Body of pancreas (tissue), 4 donors: Measurements from ENCODE around the gene ERICH4. TPM values are rescaled to one million over a fixed set of nuclear protein-coding genes. Genes with fewer than 3 reads are reported as not detected.
A peak's percentile ranks its signal among the peaks of the same experiment; 100 is the strongest.

Source experiments
- ATAC-seq: fragments of 150-250 bp; one replicate; pipeline ENCODE4 v1.9.1; 2016
- DNase-seq, 4 donors: peaks; one replicate each; pipeline ENCODE4 v3.0.0-alpha.2; 2019
- H3K27ac ChIP-seq, 4 donors: fragments of 200-600 bp; sonication (generic); 1 replicate in 3 of 4; 2 replicates in 1 of 4; pipeline versions ENCODE4 v1.5.1 to v1.6.1; 2016 to 2019; ENCODE audit warnings: mild to moderate bottlenecking in 1 of 4, mixed read lengths in 1 of 4, moderate library complexity in 1 of 4
- H3K27me3 ChIP-seq, 2 donors: fragments of 200-600 bp; sonication (generic); one replicate each; pipeline ENCODE4 v1.6.0; 2016; ENCODE audit warnings: mild to moderate bottlenecking in 1 of 2
- H3K36me3 ChIP-seq, 2 donors: fragments of 200-600 bp; sonication (generic); replicated peaks in 1 of 2; 2 replicates each; pipeline ENCODE4 v1.5.1; 2016; ENCODE audit warnings: low read depth in 2 of 2; ENCODE audit not compliant: insufficient read depth in 1 of 2
- H3K4me1 ChIP-seq: fragments of 200-600 bp; sonication (generic); one replicate; pipeline ENCODE4 v1.6.0; 2016
- H3K4me3 ChIP-seq, 2 donors: fragments of 200-600 bp; sonication (generic); 1 replicate in 1 of 2; 2 replicates in 1 of 2; pipeline ENCODE4 v1.5.1; 2016 to 2019
- H3K9me3 ChIP-seq, 3 donors: fragments of 200-600 bp; sonication (generic); 1 replicate in 2 of 3; 2 replicates in 1 of 3; pipeline ENCODE4 v1.5.1; 2016
- POLR2A ChIP-seq, 3 donors: fragments of 450-650 bp; IDR thresholded peaks; one replicate each; pipeline ENCODE4 v1.6.1; 2016; ENCODE audit warnings: antibody characterized with exemption in 3 of 3, mild to moderate bottlenecking in 2 of 3
- WGBS, 2 donors: methylation state at CpG; one replicate each; pipeline ENCODE4 v1.1.5; 2017; 5-methylcytosine and 5-hydroxymethylcytosine counted together
- intact Hi-C: fragments of 100-400 bp; cut with DNase I; formaldehyde crosslinking; loops from one replicate; pipeline ENCODE4 v1.15.1; 2023
- total RNA-seq, 2 donors: library from RNA; depleted of rRNA; stranded (reverse); fragments of >200 nt; gene quantifications; one replicate each; pipeline ENCODE4 v1.1.0, GENCODE V29; 2016
- TF ChIP-seq, protein P1 (sequence below), 7 experiments: fragments of 450-650 bp in 4 of 7; fragments of 200-600 bp in 3 of 7; sonication (generic) in 3 of 7; IDR thresholded peaks; one replicate each; pipeline ENCODE4 v1.5.1; 2016 to 2019; ENCODE audit warnings: antibody characterized with exemption in 7 of 7

The ERICH4 gene
- total RNA-seq, 2 donors from 2014 or later: not detected

DNA sequence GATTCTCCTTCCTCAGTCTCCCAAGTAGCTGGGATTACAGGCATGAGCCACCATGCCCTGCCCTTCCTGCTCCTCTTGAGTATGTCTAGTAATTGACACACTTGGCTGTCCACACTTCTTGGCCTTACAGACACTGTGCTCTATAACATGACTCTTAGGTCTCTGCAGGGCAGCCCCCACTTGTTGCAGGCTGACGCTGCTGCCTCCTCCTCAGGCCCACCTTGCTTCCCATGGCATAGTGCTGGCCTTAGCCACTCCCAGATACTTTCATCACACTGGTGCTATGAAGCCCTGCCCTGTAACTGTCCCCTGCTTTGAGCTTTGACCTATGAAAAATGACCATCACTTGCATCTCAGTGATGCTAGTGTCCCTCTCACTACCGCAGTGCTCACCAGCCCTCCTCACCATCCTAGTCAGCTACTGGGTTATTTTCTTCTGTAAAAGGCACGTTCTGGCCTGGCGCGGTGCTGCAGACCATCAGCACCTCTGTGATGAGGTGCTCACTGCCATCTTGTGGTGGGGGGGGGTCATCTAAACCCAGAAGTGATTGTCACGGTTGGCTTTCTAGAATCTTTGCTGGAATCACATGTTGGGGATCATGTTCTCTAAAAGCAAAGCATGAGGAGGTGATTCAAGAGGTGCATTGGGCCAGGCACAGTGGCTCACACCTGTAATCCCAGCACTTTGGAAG, 9.8 kb downstream of the ERICH4 start:
- WGBS, 2 donors: 46% methylated on average over 5 to 6 of the region's 6 CpGs
- H3K9me3 ChIP-seq: no peaks in the 10 kb centered on the region
- no peak overlapping the region for H3K27ac ChIP-seq
- peaks cover 19% of the 10 kb centered on the region for H3K4me1 ChIP-seq
- peaks cover 0 to 3% of the 10 kb centered on the region in 2 donors for H3K27me3 ChIP-seq
- ATAC-seq: no peak
- no peaks in the 10 kb centered on the region for H3K36me3 ChIP-seq
- TF ChIP-seq POLR2A (IDR thresholded peaks at IDR 0.05): no peak
- TF ChIP-seq, protein P1, sequence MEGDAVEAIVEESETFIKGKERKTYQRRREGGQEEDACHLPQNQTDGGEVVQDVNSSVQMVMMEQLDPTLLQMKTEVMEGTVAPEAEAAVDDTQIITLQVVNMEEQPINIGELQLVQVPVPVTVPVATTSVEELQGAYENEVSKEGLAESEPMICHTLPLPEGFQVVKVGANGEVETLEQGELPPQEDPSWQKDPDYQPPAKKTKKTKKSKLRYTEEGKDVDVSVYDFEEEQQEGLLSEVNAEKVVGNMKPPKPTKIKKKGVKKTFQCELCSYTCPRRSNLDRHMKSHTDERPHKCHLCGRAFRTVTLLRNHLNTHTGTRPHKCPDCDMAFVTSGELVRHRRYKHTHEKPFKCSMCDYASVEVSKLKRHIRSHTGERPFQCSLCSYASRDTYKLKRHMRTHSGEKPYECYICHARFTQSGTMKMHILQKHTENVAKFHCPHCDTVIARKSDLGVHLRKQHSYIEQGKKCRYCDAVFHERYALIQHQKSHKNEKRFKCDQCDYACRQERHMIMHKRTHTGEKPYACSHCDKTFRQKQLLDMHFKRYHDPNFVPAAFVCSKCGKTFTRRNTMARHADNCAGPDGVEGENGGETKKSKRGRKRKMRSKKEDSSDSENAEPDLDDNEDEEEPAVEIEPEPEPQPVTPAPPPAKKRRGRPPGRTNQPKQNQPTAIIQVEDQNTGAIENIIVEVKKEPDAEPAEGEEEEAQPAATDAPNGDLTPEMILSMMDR (IDR thresholded peaks at IDR 0.05): no peak
- DNase-seq: no peak
- no peak overlapping the region for H3K4me3 ChIP-seq
- intact Hi-C loops: loop anchor here (5.0 kb wide), 1 partner anchor 120 kb away; no protein-coding TSS in a partner anchor

DNA sequence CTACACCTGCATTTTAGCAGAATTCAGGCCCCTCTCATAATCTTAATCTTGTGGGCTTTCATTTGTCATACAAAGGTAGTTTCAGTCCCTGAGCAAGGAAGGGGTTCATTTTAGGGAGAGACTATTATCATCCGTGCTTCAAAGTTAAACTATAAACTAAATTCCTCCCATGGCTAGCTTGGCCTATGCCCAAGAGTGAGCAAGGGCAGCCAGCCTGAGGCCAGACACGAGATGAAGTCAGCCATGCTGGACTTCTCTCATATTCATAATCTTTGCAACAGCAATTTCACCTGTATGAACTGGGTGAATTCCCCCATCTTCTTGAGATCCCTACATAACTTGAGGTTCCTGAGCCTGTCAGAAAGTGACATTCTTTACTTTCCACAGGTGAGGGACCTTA, 13.0 kb downstream of the ERICH4 start:
- intact Hi-C loops: no loop called here
- H3K4me1 ChIP-seq: peaks cover 12% of the 10 kb centered on the region
- 4 to 8% methylated on average over 2 of the region's 2 CpGs for WGBS, 2 donors
- H3K27me3 ChIP-seq: no peaks in the 10 kb centered on the region
- DNase-seq (no peak), ATAC-seq (peak; percentile 48)
- H3K36me3 ChIP-seq: no peaks in the 10 kb centered on the region
- H3K27ac ChIP-seq: peak overlapping the region in 2 of 4 donors; percentile 39 to 44
- H3K9me3 ChIP-seq: no peaks in the 10 kb centered on the region
- TF ChIP-seq, protein P1 (IDR thresholded peaks at IDR 0.05): no peak
- TF ChIP-seq POLR2A (IDR thresholded peaks at IDR 0.05): no peak
- no peak overlapping the region for H3K4me3 ChIP-seq

DNA sequence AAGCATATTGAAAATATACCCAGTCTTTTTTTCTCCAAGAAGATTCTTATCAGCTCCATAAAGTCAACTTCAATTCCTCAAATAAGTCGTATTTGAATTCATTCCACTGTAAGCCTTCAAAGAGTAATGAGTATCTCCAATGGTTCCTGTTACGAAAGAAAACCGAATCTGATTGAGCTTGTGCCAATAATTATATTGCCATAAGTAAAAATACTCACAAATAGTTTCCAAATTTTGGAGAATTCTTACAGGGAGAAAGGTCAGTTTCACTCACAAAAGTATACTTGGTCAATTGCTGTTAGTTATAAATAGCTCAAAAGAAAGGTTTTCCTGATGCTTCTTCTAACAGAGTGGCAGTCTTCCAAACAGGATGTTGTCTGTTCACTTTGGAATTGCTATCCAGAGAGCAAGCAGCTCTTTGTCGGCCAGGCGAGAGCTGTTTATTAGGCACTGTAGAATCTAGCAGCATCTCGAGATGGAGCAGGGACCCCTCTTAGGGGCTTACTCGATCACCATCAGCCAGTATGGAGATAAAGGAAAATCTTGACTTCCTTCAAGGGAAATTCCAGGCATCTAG, 13.5 kb downstream of the ERICH4 start:
- no peak for TF ChIP-seq POLR2A (IDR thresholded peaks at IDR 0.05)
- TF ChIP-seq, protein P1 (IDR thresholded peaks at IDR 0.05): no peak
- no peaks in the 10 kb centered on the region for H3K36me3 ChIP-seq
- peak overlapping the region in 2 of 4 donors; percentile 39 to 44 for H3K27ac ChIP-seq
- DNase-seq: no peak
- peak; percentile 48 for ATAC-seq
- intact Hi-C loops: no loop called here
- H3K27me3 ChIP-seq: no peaks in the 10 kb centered on the region
- H3K4me3 ChIP-seq: no peak overlapping the region
- WGBS, 2 donors: 21 to 24% methylated on average over 6 to 7 of the region's 7 CpGs
- no peaks in the 10 kb centered on the region for H3K9me3 ChIP-seq
- H3K4me1 ChIP-seq: peaks cover 12% of the 10 kb centered on the region

DNA sequence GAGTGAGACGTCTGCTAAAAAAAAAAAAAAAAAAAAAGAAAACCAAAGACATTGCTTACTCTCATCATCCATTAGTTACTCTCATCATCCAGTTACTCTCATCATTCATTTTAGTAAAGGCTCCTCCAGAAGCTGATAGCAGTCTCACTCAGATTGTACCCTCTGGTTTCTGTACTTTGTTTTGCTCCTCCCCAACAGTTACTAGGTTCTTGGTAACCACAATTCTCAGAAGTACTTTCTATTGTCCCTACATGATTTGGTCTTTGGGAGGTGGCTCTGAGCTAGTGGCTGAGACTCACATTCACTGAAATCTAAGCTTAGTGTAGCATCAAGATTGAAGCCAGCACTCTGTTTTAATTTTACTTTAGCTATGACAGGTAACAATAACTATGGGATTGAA, 14.3 kb downstream of the ERICH4 start:
- H3K9me3 ChIP-seq: no peaks in the 10 kb centered on the region
- H3K27me3 ChIP-seq: no peaks in the 10 kb centered on the region
- intact Hi-C loops: no loop called here
- WGBS, 2 donors: 40 to 67% methylated on average over 1 of the region's 1 CpG
- DNase-seq (no peak), ATAC-seq (no peak)
- H3K36me3 ChIP-seq: no peaks in the 10 kb centered on the region
- no peak overlapping the region for H3K27ac ChIP-seq
- TF ChIP-seq, protein P1 (IDR thresholded peaks at IDR 0.05): no peak
- no peak for TF ChIP-seq POLR2A (IDR thresholded peaks at IDR 0.05)
- no peak overlapping the region for H3K4me3 ChIP-seq
- peaks cover 12% of the 10 kb centered on the region for H3K4me1 ChIP-seq
